SK-N-SH (cell line): ENCODE data around the gene LSM4. TPM values are rescaled to one million over a fixed set of nuclear protein-coding genes. Genes with fewer than 3 reads are reported as not detected.
A peak's percentile ranks its signal among the peaks of the same experiment; 100 is the strongest.

Experiments
- ELF1 ChIP-seq: IDR thresholded peaks from 2 replicates; pipeline ENCODE4 v1.4.0; 2012
- EP300 ChIP-seq, 2 experiments: IDR thresholded peaks; 2 replicates each; pipeline versions ENCODE4 v1.4.0 to v1.6.1; 2012; ENCODE audit warnings: borderline replicate concordance in 1 of 2, low read depth in 1 of 2, low read length in 1 of 2
- EZH2phosphoT487 ChIP-seq: fragments of 200-600 bp; sonication (generic); IDR thresholded peaks from 2 replicates; pipeline ENCODE4 v1.6.1; 2017; ENCODE audit warnings: low read depth, mixed run types, mild to moderate bottlenecking, antibody characterized with exemption, moderate library complexity, borderline replicate concordance
- MEF2A ChIP-seq: IDR thresholded peaks from 2 replicates; pipeline ENCODE4 v1.4.0; 2012; ENCODE audit warnings: low read depth, borderline replicate concordance
- NRF1 ChIP-seq: IDR thresholded peaks from 2 replicates; pipeline ENCODE4 v1.6.1; 2012; ENCODE audit warnings: low read depth, mild to moderate bottlenecking, low read length
- RAD21 ChIP-seq: IDR thresholded peaks from 2 replicates; pipeline ENCODE4 v1.6.1; 2012; ENCODE audit warnings: mild to moderate bottlenecking, low read length
- RCOR1 ChIP-seq: fragments of 150-350 bp; IDR thresholded peaks from 2 replicates; pipeline ENCODE4 v1.6.1; 2017; ENCODE audit warnings: antibody characterized with exemption, low read length
- REST ChIP-seq: IDR thresholded peaks from 2 replicates; pipeline ENCODE4 v1.6.1; 2012; ENCODE audit warnings: mild to moderate bottlenecking, low read depth, low read length, moderate library complexity
- RFX5 ChIP-seq: IDR thresholded peaks from 2 replicates; pipeline ENCODE4 v1.6.1; 2012; ENCODE audit warnings: mild to moderate bottlenecking, improper control_type of control experiment, low read length
- RXRA ChIP-seq: IDR thresholded peaks from 2 replicates; pipeline ENCODE4 v1.4.0; 2012; ENCODE audit warnings: low read depth, mild to moderate bottlenecking, borderline replicate concordance
- SIN3A ChIP-seq: IDR thresholded peaks from 2 replicates; pipeline ENCODE4 v1.6.1; 2012; ENCODE audit warnings: low read depth, mild to moderate bottlenecking, low read length, moderate library complexity, borderline replicate concordance
- TCF12 ChIP-seq: IDR thresholded peaks from 2 replicates; pipeline ENCODE4 v1.4.0; 2012
- USF2 ChIP-seq: fragments of 150-350 bp; IDR thresholded peaks from 2 replicates; pipeline ENCODE4 v1.6.1; 2017; ENCODE audit warnings: antibody characterized with exemption, low read length, low read depth, borderline replicate concordance
- YY1 ChIP-seq: IDR thresholded peaks from 2 replicates; pipeline ENCODE4 v1.4.0; 2012; ENCODE audit warnings: low read depth, mild to moderate bottlenecking
- polyA plus RNA-seq, 3 experiments: library from polyadenylated mRNA; depleted of rRNA; stranded (reverse); fragments of >200 nt; gene quantifications; 2 replicates each; pipeline ENCODE4 v1.2.3, GENCODE V29; 2012
- TF ChIP-seq, protein P1 (sequence below): fragments of 200-600 bp; sonication (generic); IDR thresholded peaks from 2 replicates; pipeline ENCODE4 v1.6.1; 2017; ENCODE audit warnings: antibody characterized with exemption, mild to moderate bottlenecking, moderate library complexity

Gene LSM4
- polyA plus RNA-seq, 1 of the 3 experiments (the other 2 are of a cell fraction) = 277 TPM

- no peak for TF ChIP-seq EZH2phosphoT487
- peak; percentile 17; the same call in 1 of the 2 replicates for TF ChIP-seq SIN3A
- 0 out of 4 replicates have a peak, but pooled peaks of 1 of the 2 experiments have one; percentile 4 for TF ChIP-seq EP300 (IDR thresholded peaks at IDR 0.05; ENCODE audit: borderline replicate concordance in 1 of 2, low read depth in 1 of 2, low read length in 1 of 2)
- TF ChIP-seq MEF2A = no peak
- TF ChIP-seq NRF1 = peak; percentile 56
- TF ChIP-seq RAD21 = no peak
- TF ChIP-seq USF2 = no peak
- TF ChIP-seq REST = no peak
- TF ChIP-seq, protein P1, sequence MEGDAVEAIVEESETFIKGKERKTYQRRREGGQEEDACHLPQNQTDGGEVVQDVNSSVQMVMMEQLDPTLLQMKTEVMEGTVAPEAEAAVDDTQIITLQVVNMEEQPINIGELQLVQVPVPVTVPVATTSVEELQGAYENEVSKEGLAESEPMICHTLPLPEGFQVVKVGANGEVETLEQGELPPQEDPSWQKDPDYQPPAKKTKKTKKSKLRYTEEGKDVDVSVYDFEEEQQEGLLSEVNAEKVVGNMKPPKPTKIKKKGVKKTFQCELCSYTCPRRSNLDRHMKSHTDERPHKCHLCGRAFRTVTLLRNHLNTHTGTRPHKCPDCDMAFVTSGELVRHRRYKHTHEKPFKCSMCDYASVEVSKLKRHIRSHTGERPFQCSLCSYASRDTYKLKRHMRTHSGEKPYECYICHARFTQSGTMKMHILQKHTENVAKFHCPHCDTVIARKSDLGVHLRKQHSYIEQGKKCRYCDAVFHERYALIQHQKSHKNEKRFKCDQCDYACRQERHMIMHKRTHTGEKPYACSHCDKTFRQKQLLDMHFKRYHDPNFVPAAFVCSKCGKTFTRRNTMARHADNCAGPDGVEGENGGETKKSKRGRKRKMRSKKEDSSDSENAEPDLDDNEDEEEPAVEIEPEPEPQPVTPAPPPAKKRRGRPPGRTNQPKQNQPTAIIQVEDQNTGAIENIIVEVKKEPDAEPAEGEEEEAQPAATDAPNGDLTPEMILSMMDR = 0 out of 2 replicates have a peak, but pooled peaks have one; percentile 5
- no peak for TF ChIP-seq YY1
- no peak for TF ChIP-seq RFX5
- TF ChIP-seq RXRA = no peak
- TF ChIP-seq ELF1 = no peak
- TF ChIP-seq TCF12 = no peak
- no peak for TF ChIP-seq RCOR1
- TF ChIP-seq, all 33 proteins: peak for 9
Observed at GRCh38 chr19:18281082-18282020, 41.5 kb downstream of the LSM4 start, which contains the start of gene JUND (continued).
